ENCODE data around the gene AMER1. TPM values are rescaled to one million over a fixed set of nuclear protein-coding genes. Genes with fewer than 3 reads are reported as not detected.

The AMER1 gene
- total RNA-seq, 1 donor from 2014 or later, result 4.7 TPM

DNA sequence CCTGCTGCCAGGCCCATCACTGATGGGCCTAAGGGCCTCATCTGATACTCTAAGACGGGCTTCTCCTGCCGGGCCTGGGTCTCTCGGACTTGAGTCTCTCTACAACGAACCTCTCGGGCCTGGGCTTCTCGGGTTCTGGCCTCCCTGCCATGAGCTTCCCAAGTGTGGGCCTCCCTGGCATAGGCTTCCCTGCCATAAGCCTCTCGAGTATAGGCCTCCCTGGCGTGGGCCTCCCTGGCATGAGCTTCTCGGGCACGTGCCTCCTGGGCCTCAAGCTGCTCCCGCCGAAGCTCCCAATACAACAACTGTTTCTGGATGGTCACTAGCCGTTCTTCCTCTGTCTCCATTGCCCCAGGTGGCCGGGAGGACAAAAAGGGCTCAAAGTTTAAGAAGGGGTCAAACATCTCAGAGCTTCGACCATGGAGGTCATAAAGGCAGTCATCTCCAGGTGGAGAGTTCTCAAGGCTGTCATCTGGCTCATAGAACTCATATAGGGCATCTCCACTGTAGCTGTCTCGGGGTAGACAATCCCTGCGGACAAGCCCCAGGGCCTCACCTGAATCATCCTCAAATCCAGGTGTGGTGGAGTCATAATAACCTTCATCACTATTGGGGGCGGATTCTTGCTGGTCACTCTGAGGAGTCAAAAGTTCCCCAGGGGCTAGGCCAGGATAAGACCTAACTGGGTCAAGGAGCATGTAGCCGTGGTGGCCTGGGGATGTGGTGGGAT lies 14.1 kb downstream of the AMER1 start:
- Mint-ChIP-seq H3K9me3 (ENCODE audit: low read depth) (peaks cover 17% of the 10 kb centered on the region), H3K27me3 (ENCODE audit: low read depth) (no peaks in the 10 kb centered on the region), H3K27ac (ENCODE audit: unreplicated experiment) (no peak overlapping the region), H3K4me3 (ENCODE audit: unreplicated experiment) (no peak overlapping the region), H3K36me3 (ENCODE audit: low read depth) (peaks cover 7% of the 10 kb centered on the region), H3K4me1 (ENCODE audit: low read depth) (no peaks in the 10 kb centered on the region)
- DNase-seq (ENCODE audit: low spot score), result no peak
- TF ChIP-seq, protein P1, sequence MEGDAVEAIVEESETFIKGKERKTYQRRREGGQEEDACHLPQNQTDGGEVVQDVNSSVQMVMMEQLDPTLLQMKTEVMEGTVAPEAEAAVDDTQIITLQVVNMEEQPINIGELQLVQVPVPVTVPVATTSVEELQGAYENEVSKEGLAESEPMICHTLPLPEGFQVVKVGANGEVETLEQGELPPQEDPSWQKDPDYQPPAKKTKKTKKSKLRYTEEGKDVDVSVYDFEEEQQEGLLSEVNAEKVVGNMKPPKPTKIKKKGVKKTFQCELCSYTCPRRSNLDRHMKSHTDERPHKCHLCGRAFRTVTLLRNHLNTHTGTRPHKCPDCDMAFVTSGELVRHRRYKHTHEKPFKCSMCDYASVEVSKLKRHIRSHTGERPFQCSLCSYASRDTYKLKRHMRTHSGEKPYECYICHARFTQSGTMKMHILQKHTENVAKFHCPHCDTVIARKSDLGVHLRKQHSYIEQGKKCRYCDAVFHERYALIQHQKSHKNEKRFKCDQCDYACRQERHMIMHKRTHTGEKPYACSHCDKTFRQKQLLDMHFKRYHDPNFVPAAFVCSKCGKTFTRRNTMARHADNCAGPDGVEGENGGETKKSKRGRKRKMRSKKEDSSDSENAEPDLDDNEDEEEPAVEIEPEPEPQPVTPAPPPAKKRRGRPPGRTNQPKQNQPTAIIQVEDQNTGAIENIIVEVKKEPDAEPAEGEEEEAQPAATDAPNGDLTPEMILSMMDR (IDR thresholded peaks at IDR 0.05), result no peak

DNA sequence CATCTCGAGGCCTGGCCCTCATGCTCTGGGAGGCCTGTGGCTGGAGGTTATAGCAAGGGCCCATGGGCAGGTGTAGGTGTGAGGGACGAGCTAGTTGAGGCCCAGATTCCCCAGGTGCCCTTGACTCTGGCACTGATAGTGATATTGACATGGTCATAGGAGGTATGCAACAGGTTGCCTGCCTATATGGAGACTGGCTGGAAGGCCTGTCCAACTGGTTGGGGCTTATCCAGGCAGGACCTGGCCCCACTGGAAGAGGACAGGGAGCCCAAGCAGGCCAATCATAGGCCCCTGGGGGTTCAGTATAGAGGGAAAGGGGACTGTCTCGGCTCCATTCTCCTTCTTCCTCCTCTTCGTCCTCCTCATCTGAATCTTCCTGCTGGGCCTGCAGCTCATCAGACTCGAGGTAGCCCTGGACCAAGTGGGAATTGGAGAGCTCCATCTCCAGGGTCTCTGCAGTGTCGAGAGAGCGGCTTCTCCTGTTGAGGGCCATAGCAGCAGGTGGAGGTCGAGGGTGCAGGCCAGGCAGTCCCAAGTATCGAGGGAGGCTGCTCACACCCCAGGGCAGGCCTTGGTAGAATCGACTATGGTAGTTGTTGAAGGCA lies 15.3 kb downstream of the AMER1 start:
- TF ChIP-seq, protein P1 (IDR thresholded peaks at IDR 0.05), result no peak
- peaks cover 7% of the 10 kb centered on the region for H3K36me3 Mint-ChIP-seq (ENCODE audit: low read depth)
- no peak overlapping the region for H3K4me3 Mint-ChIP-seq (ENCODE audit: unreplicated experiment)
- no peaks in the 10 kb centered on the region for H3K27me3 Mint-ChIP-seq (ENCODE audit: low read depth)
- peaks cover 17% of the 10 kb centered on the region for H3K9me3 Mint-ChIP-seq (ENCODE audit: low read depth)
- H3K27ac Mint-ChIP-seq (ENCODE audit: unreplicated experiment), result no peak overlapping the region
- no peaks in the 10 kb centered on the region for H3K4me1 Mint-ChIP-seq (ENCODE audit: low read depth)
- no peak for DNase-seq (ENCODE audit: low spot score)

DNA sequence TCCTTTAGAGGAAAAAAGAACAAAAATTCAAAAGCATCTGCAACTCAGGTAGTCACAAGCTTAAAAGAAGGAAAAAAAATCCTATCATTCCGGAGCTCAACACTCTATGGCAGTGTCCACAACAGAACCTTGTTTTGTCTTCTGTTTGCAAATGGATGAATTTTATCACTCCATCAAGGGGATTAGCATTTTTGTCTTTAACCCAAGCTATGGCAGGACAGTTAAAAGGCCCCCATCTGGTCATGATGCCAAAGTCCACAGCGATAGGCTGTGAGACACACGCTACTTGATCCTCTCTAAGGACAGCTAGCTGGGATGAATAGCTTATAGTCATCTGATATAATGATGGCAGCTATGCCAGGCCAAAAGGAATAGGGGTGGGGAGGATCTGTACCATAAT lies 16.6 kb downstream of the AMER1 start:
- DNase-seq (ENCODE audit: low spot score), result no peak
- TF ChIP-seq, protein P1 (IDR thresholded peaks at IDR 0.05), result no peak
- H3K9me3 Mint-ChIP-seq (ENCODE audit: low read depth), result peaks cover 10% of the 10 kb centered on the region
- no peak overlapping the region for H3K27ac Mint-ChIP-seq (ENCODE audit: unreplicated experiment)
- peaks cover 7% of the 10 kb centered on the region for H3K36me3 Mint-ChIP-seq (ENCODE audit: low read depth)
- no peaks in the 10 kb centered on the region for H3K27me3 Mint-ChIP-seq (ENCODE audit: low read depth)
- H3K4me3 Mint-ChIP-seq (ENCODE audit: unreplicated experiment), result no peak overlapping the region
- no peaks in the 10 kb centered on the region for H3K4me1 Mint-ChIP-seq (ENCODE audit: low read depth)

DNA sequence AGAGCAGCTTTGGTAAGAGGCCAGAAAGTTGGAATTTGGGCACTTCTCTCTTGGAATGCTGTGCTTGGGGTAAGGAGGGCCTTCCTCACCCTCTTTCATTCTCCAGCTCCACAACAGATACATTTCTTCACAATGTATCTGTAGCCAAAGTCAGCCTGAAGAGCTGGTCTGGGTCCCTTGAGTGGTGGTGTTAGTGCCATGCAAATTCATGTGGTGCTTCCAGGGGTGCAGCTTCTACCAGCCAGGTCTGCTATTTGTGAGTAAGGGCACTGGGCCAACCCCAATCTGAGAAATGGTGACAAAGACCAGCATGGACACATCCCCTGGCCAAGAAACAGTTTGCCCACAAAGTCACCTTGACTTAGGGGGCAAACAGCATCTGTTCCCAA lies 17.8 kb downstream of the AMER1 start:
- DNase-seq (ENCODE audit: low spot score), result no peak
- TF ChIP-seq, protein P1 (IDR thresholded peaks at IDR 0.05), result no peak
- Mint-ChIP-seq H3K4me1 (ENCODE audit: low read depth) (no peaks in the 10 kb centered on the region), H3K27me3 (ENCODE audit: low read depth) (no peaks in the 10 kb centered on the region), H3K9me3 (ENCODE audit: low read depth) (peaks cover 7% of the 10 kb centered on the region), H3K27ac (ENCODE audit: unreplicated experiment) (no peak overlapping the region), H3K36me3 (ENCODE audit: low read depth) (peaks cover 7% of the 10 kb centered on the region), H3K4me3 (ENCODE audit: unreplicated experiment) (no peak overlapping the region)

DNA sequence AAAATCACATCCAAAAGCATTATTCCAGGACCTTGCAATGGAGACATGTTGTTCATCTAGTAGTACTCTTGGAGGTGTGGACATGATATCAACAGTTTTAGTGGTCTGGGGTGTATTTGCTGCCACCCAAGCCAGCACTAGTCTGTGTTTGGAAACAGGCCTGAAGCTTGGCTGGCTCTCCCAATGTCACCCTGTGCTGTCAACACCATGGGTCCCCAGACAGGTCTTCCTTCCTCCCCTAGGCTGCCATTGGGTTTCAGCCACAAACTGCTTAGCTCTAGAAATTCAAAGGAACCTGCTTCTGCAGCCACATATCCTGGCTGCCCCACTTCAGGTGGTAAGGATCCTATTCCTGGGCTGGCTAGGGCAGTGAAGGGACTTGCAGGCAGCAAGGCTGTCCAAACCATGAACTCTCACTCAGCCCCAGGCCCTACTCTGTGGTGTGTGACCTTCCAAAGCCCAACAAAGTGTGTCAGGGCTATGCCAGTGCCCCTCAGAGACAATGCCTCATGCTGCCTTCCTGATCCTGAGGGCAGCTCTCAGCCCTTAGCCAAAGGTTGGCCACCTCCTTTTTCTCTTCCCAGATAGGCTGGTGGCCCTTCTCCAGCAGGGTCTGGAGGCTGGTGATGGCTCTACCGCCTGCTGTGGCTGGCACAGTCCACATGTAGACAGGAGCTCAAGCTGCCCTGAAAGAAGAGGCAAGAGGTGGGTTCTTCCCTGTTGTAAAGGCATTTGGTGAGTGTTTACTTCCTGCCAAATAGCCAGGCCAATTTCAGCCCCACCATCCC lies 18.3 kb downstream of the AMER1 start:
- Mint-ChIP-seq H3K36me3 (ENCODE audit: low read depth) (peaks cover 6% of the 10 kb centered on the region), H3K27ac (ENCODE audit: unreplicated experiment) (no peak overlapping the region), H3K27me3 (ENCODE audit: low read depth) (no peaks in the 10 kb centered on the region), H3K4me3 (ENCODE audit: unreplicated experiment) (no peak overlapping the region), H3K9me3 (ENCODE audit: low read depth) (peaks cover 7% of the 10 kb centered on the region), H3K4me1 (ENCODE audit: low read depth) (no peaks in the 10 kb centered on the region)
- no peak for DNase-seq (ENCODE audit: low spot score)
- TF ChIP-seq, protein P1 (IDR thresholded peaks at IDR 0.05), result no peak

Data from chondrocyte (in vitro differentiated cells).